Caco-2 (cell line): ENCODE data around the gene BPNT1. TPM values are rescaled to one million over a fixed set of nuclear protein-coding genes. Genes with fewer than 3 reads are reported as not detected.
A peak's percentile ranks its signal among the peaks of the same experiment; 100 is the strongest.
"Not testable (repeated sequence)": the region's sequence is repeated elsewhere in the genome, so short reads cannot be mapped to it uniquely, and the experiment has no call there.

Experiments
- BruUV-seq: library from RNA; stranded (reverse); fragments of 400-500 nt; replicated peaks from 2 replicates; lab custom pipeline; 2021; lab: Mats Ljungman, UMichigan
- CTCF ChIA-PET: fragments of 300-600 bp; sonication (Branson Sonifier 250); formaldehyde crosslinking; loops from one replicate; lab custom pipeline; 2022; ENCODE audit warnings: antibody characterized with exemption; lab: Charles Lee
- POLR2A ChIA-PET: fragments of 300-600 bp; sonication (Branson Sonifier 250); formaldehyde crosslinking; loops from one replicate; lab custom pipeline; 2022; ENCODE audit warnings: antibody characterized with exemption; lab: Charles Lee
- DNase-seq, 2 experiments: peaks; one replicate each; pipeline versions ENCODE4 v3.0.0 to v3.0.0-alpha.2; 2020 to 2022
- H3K27me3 ChIP-seq: replicated peaks from 2 replicates; pipeline ENCODE4 v1.6.0; 2011; ENCODE audit warnings: low read length; ENCODE audit not compliant: control insufficient read depth, insufficient read depth
- H3K36me3 ChIP-seq: 2 replicates; pipeline ENCODE4 v1.5.1; 2011; ENCODE audit warnings: low read length; ENCODE audit not compliant: control insufficient read depth, insufficient read depth
- H3K4me1 ChIP-seq: fragments of 250-450 bp; sonication (Bioruptor Pico); 2 replicates; pipeline ENCODE4 v1.5.1; 2020; ENCODE audit warnings: mild to moderate bottlenecking
- H3K4me3 ChIP-seq: 2 replicates; pipeline ENCODE4 v1.5.1; 2011; ENCODE audit warnings: low read depth, mild to moderate bottlenecking, control low read depth, low read length
- H3K9me3 ChIP-seq: fragments of 250-450 bp; sonication (Bioruptor Pico); 2 replicates; pipeline ENCODE4 v1.5.1; 2020; ENCODE audit warnings: mild to moderate bottlenecking, moderate library complexity
- H3K27ac Mint-ChIP-seq: one replicate; pipeline ENCODE4 v1.8.0; 2022; ENCODE audit warnings: mixed read lengths; ENCODE audit not compliant: unreplicated experiment
- H3K27me3 Mint-ChIP-seq: one replicate; pipeline ENCODE4 v1.8.0; 2022; ENCODE audit warnings: mixed read lengths; ENCODE audit not compliant: insufficient read depth, unreplicated experiment
- H3K36me3 Mint-ChIP-seq: one replicate; pipeline ENCODE4 v1.8.0; 2022; ENCODE audit warnings: mild to moderate bottlenecking, mixed read lengths; ENCODE audit not compliant: insufficient read depth, unreplicated experiment
- H3K4me1 Mint-ChIP-seq: one replicate; pipeline ENCODE4 v1.8.0; 2022; ENCODE audit warnings: low read depth, mixed read lengths; ENCODE audit not compliant: unreplicated experiment
- H3K4me3 Mint-ChIP-seq: one replicate; pipeline ENCODE4 v1.8.0; 2022; ENCODE audit warnings: mild to moderate bottlenecking, moderate library complexity, mixed read lengths; ENCODE audit not compliant: unreplicated experiment
- H3K9me3 Mint-ChIP-seq: one replicate; pipeline ENCODE4 v1.8.0; 2022; ENCODE audit warnings: mixed read lengths; ENCODE audit not compliant: unreplicated experiment
- intact Hi-C: fragments of 100-400 bp; cut with micrococcal nuclease; formaldehyde crosslinking; loops from one replicate; pipeline ENCODE4 v1.10.0; 2022; ENCODE audit not compliant: unreplicated experiment
- total RNA-seq: library from RNA; stranded (reverse); gene quantifications from 2 replicates; pipeline ENCODE4 v1.2.3, GENCODE V29; 2022
- TF ChIP-seq, protein P1 (sequence below), 2 experiments: fragments of 200-600 bp in 1 of 2; IDR thresholded peaks; 1 replicate in 1 of 2; 2 replicates in 1 of 2; pipeline versions ENCODE4 v1.5.1 to v1.8.0; 2011 to 2022; ENCODE audit warnings: antibody characterized with exemption in 1 of 2, control low read depth in 1 of 2, inconsistent platforms in 1 of 2, low read depth in 1 of 2, low read length in 1 of 2, mild to moderate bottlenecking in 1 of 2, moderate library complexity in 1 of 2; ENCODE audit not compliant: insufficient read depth in 1 of 2, severe bottlenecking in 1 of 2, unreplicated experiment in 1 of 2

The BPNT1 gene
- total RNA-seq, 1 experiment from 2014 or later, result 25.0 TPM

DNA sequence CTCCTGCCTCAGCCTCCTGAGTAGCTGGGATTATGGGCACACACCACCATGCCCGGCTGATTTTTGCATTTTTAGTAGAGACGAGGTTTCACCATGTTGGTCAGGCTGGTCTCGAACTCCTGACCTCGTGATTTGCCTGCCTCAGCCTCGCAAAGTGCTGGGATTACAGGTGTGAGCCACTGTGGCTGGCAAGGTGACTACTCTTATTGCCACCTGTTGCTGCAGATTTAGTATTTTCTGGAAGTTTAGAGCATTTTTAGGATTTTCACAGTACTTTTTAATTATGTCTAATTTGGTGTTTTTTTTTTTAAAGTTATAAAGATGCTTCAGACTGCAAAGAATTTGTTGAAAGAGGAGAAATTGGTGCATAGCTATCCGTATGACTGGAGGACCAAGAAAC is 20.9 kb upstream of the BPNT1 start:
- H3K27me3 ChIP-seq, intact Hi-C loops, POLR2A ChIA-PET, H3K27me3 Mint-ChIP-seq, H3K4me3 ChIP-seq, BruUV-seq, H3K36me3 ChIP-seq, H3K4me1 ChIP-seq, CTCF ChIA-PET, H3K9me3 Mint-ChIP-seq, DNase-seq, H3K9me3 ChIP-seq, H3K4me3 Mint-ChIP-seq, H3K27ac Mint-ChIP-seq, H3K4me1 Mint-ChIP-seq: not testable (repeated sequence)
- H3K36me3 Mint-ChIP-seq, result peaks cover 71% of the 10 kb centered on the region

DNA sequence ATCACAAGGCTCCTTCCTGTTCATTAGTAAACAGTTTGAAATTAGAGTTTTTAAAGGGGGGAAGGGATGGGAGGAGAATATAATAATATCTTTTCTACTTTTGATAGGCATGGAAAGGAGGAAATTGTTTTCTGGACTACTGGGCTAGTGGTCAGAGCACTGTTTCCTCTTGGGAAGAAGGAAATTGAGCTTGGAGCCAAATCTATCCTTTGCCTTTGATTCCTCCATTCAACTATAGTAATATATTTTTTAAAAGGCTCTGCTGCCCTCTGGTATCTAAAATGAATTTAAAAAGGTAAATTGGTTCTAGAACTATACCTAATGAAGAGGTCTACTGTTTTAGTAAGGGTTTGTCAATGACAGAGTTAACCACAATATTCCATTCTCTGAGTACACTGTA is 10.2 kb upstream of the BPNT1 start:
- CTCF ChIA-PET, result no interaction called here
- intact Hi-C loops, result no loop called here
- peaks cover 68% of the 10 kb centered on the region for H3K36me3 Mint-ChIP-seq

DNA sequence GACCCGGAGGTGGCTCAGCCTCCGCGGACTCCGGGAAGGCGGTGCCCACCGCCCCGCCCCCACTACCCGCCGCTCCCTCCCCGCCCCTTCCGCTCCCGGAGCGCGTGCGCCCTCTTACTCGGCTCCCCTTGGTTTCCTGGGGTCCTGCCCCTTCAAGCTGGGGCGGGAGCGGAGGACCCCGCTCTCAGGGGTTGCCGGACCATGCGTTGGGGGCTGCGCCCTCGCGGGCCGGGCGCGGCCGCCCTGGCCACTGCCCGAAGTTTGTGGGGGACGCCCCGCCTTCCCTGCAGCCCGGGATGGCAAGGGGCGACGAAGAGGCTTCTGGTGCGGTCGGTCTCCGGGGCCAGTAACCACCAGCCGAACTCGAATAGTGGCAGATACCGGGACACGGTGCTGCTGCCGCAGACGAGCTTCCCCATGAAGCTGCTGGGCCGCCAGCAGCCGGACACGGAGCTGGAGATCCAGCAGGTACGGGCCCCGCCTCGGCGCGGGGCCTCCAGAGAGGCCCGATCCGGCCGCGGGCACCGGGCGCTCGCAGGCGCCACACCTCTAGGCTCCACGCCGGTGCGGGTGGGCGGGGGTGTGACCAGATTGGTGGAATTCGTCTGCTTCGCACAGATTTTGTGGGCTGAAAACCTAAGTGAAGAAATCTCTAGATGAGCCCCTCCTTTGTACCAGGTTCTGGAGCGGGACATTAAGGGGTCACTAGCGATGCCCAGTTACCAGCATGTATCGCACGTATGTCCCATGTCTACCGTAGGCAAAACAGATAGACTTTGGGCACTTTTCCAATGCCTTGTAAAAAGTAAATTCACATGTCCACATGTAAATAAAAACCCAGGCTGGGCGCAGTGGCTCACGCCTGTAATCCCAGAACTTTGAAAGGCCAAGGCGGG is 4.7 kb upstream of the BPNT1 start, which contains the start of gene IARS2:
Gene IARS2 (plus strand): TSS at position 117 of the 896 bp plus-strand sequence. CDS start 85 bp downstream, at position 202.
- H3K27me3 ChIP-seq, result no peaks in the 10 kb centered on the region
- H3K27me3 Mint-ChIP-seq, result no peaks in the 10 kb centered on the region
- H3K4me3 ChIP-seq, result peak within 1 kb of the TSS; percentile 85
- POLR2A ChIA-PET, result interaction anchor here (0.6 kb wide), 1 partner anchor 19 kb away, joined by 4 read pairs; no protein-coding TSS in a partner anchor
- H3K4me1 Mint-ChIP-seq, result peaks cover 10% of the 10 kb centered on the region
- intact Hi-C loops, result loop anchor here (1.0 kb wide), 1 partner anchor 28 kb away; no protein-coding TSS in a partner anchor
- H3K27ac Mint-ChIP-seq, result no peak within 1 kb of the TSS
- H3K36me3 ChIP-seq, result peaks cover 2% of the 10 kb centered on the region; the same call in 1 of the 2 replicates
- BruUV-seq, result TSS peak; percentile 37
- H3K4me1 ChIP-seq, result 0 out of 2 replicates have a peak, but pooled peaks cover 5% of the 10 kb centered on the region
- H3K36me3 Mint-ChIP-seq, result peaks cover 46% of the 10 kb centered on the region
- no peaks in the 10 kb centered on the region for H3K9me3 ChIP-seq
- CTCF ChIA-PET, result interaction anchor here (0.5 kb wide), 1 partner anchor 103 kb away, joined by 3 read pairs; no protein-coding TSS in a partner anchor
- TF ChIP-seq, protein P1, sequence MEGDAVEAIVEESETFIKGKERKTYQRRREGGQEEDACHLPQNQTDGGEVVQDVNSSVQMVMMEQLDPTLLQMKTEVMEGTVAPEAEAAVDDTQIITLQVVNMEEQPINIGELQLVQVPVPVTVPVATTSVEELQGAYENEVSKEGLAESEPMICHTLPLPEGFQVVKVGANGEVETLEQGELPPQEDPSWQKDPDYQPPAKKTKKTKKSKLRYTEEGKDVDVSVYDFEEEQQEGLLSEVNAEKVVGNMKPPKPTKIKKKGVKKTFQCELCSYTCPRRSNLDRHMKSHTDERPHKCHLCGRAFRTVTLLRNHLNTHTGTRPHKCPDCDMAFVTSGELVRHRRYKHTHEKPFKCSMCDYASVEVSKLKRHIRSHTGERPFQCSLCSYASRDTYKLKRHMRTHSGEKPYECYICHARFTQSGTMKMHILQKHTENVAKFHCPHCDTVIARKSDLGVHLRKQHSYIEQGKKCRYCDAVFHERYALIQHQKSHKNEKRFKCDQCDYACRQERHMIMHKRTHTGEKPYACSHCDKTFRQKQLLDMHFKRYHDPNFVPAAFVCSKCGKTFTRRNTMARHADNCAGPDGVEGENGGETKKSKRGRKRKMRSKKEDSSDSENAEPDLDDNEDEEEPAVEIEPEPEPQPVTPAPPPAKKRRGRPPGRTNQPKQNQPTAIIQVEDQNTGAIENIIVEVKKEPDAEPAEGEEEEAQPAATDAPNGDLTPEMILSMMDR (IDR thresholded peaks at IDR 0.05; ENCODE audit: insufficient read depth in 1 of 2, low read depth in 1 of 2, low read length in 1 of 2, severe bottlenecking in 1 of 2, unreplicated experiment in 1 of 2), result no peak
- H3K4me3 Mint-ChIP-seq, result peak within 1 kb of the TSS; percentile 69
- peak; percentile 88 to 93 for DNase-seq
- H3K9me3 Mint-ChIP-seq, result no peaks in the 10 kb centered on the region

More for the DNA sequence above, 10.2 kb upstream of the BPNT1 start:
- Histone ChIP-seq H3K27me3 (no peaks in the 10 kb centered on the region), H3K9me3 (no peaks in the 10 kb centered on the region), H3K4me3 (no peak overlapping the region), H3K4me1 (no peaks in the 10 kb centered on the region), H3K36me3 (peaks cover 2% of the 10 kb centered on the region; the same call in 1 of the 2 replicates)
- Mint-ChIP-seq H3K4me1 (peaks cover 10% of the 10 kb centered on the region), H3K27ac (no peak overlapping the region), H3K9me3 (no peaks in the 10 kb centered on the region), H3K4me3 (no peak overlapping the region), H3K27me3 (no peaks in the 10 kb centered on the region)
- TF ChIP-seq, protein P1 (IDR thresholded peaks at IDR 0.05; ENCODE audit: insufficient read depth in 1 of 2, low read depth in 1 of 2, low read length in 1 of 2, severe bottlenecking in 1 of 2, unreplicated experiment in 1 of 2), result no peak
- BruUV-seq, result no TSS peak
- no peak for DNase-seq
- POLR2A ChIA-PET, result interaction anchor here (0.7 kb wide), 1 partner anchor 12 kb away, joined by 4 read pairs; no protein-coding TSS in a partner anchor
